OCI-LY1 (cell line): ENCODE results near the gene STK4.

Experiments
- H2AFZ ChIP-seq: fragments of 200-600 bp; sonication (generic), shearing (Covaris generic); 2 replicates; pipeline ENCODE4 v1.6.0; 2014; ENCODE audit warnings: antibody characterized with exemption, mild to moderate bottlenecking, low read length
- H3F3A ChIP-seq: fragments of 200-600 bp; sonication (generic), shearing (Covaris generic); 2 replicates; pipeline ENCODE4 v1.6.0; 2014; ENCODE audit warnings: mild to moderate bottlenecking, antibody characterized with exemption, low read length, moderate library complexity; ENCODE audit not compliant: insufficient read depth
- H3K27ac ChIP-seq: fragments of 200-600 bp; sonication (generic); 2 replicates; pipeline ENCODE4 v1.5.1; 2014; ENCODE audit warnings: low read length, mixed run types, mild to moderate bottlenecking, low read depth; ENCODE audit not compliant: poor library complexity, severe bottlenecking
- H3K27me3 ChIP-seq: fragments of 200-600 bp; sonication (generic); 2 replicates; pipeline ENCODE4 v1.6.0; 2014; ENCODE audit warnings: antibody characterized with exemption, mild to moderate bottlenecking, low read length, moderate library complexity; ENCODE audit not compliant: insufficient read depth
- H3K36me3 ChIP-seq: fragments of 200-600 bp; sonication (generic); 2 replicates; pipeline ENCODE4 v1.6.1; 2014; ENCODE audit warnings: mild to moderate bottlenecking, antibody characterized with exemption, low read length, moderate library complexity, mixed read lengths; ENCODE audit not compliant: insufficient read depth
- H3K4me1 ChIP-seq: fragments of 200-600 bp; sonication (generic); 2 replicates; pipeline ENCODE4 v1.5.1; 2014; ENCODE audit warnings: mild to moderate bottlenecking, low read length, moderate library complexity; ENCODE audit not compliant: insufficient read depth, severe bottlenecking
- H3K4me2 ChIP-seq: fragments of 200-600 bp; sonication (generic), shearing (Covaris generic); 2 replicates; pipeline ENCODE4 v1.6.1; 2014; ENCODE audit warnings: low read length
- H3K4me3 ChIP-seq: fragments of 200-600 bp; sonication (generic); 2 replicates; pipeline ENCODE4 v1.5.1; 2014; ENCODE audit warnings: low read length, low read depth, mild to moderate bottlenecking, mixed read lengths; ENCODE audit not compliant: poor library complexity, severe bottlenecking
- H3K79me2 ChIP-seq: fragments of 200-600 bp; shearing (Covaris generic); 2 replicates; pipeline ENCODE4 v1.6.1; 2016; ENCODE audit warnings: mixed run types, low read length, mixed read lengths; ENCODE audit not compliant: insufficient read depth
- H3K9ac ChIP-seq: fragments of 200-600 bp; sonication (generic), shearing (Covaris generic); 2 replicates; pipeline ENCODE4 v1.6.1; 2014; ENCODE audit warnings: mild to moderate bottlenecking, low read length, mixed read lengths
- H3K9me2 ChIP-seq: fragments of 200-600 bp; sonication (generic), shearing (Covaris generic); 2 replicates; pipeline ENCODE4 v1.6.1; 2014; ENCODE audit warnings: low read depth, mild to moderate bottlenecking, low read length, mixed read lengths
- H3K9me3 ChIP-seq: fragments of 200-600 bp; shearing (Covaris generic); 2 replicates; pipeline ENCODE4 v1.6.1; 2014; ENCODE audit warnings: low read length, mixed read lengths
- H4K20me1 ChIP-seq: fragments of 200-600 bp; sonication (generic), shearing (Covaris generic); 2 replicates; pipeline ENCODE4 v1.6.0; 2016; ENCODE audit warnings: mild to moderate bottlenecking, low read length; ENCODE audit not compliant: insufficient read depth
- CTCF ChIP-seq: fragments of 200-600 bp; sonication (generic), shearing (Covaris generic); IDR thresholded peaks from 2 replicates; pipeline ENCODE4 v1.5.1; 2017; ENCODE audit warnings: mild to moderate bottlenecking, antibody characterized with exemption, low read length, moderate library complexity, mixed read lengths
- EZH2 ChIP-seq: fragments of 200-600 bp; sonication (generic), shearing (Covaris generic); IDR thresholded peaks from 2 replicates; pipeline ENCODE4 v1.8.0; 2017; ENCODE audit warnings: borderline replicate concordance, mixed run types, mild to moderate bottlenecking, antibody characterized with exemption, low read length, moderate library complexity, mixed read lengths

Gene STK4

GRCh38 chr20:45087814-45088213, 121.5 kb downstream of the STK4 start:
- Histone ChIP-seq H3K4me3 (no peak overlapping the region), H3K4me2 (no peak overlapping the region), H3K27ac (no peak overlapping the region), H3K27me3 (no peaks in the 10 kb centered on the region), H3K9me2 (no peaks in the 10 kb centered on the region), H3K4me1 (no peaks in the 10 kb centered on the region), H3K79me2 (no peaks in the 10 kb centered on the region), H3K9me3 (no peaks in the 10 kb centered on the region), H3K9ac (no peak overlapping the region), H3F3A (no peaks in the 10 kb centered on the region), H4K20me1 (no peaks in the 10 kb centered on the region), H3K36me3 (peaks cover 15% of the 10 kb centered on the region), H2AFZ (no peak overlapping the region)
- TF ChIP-seq EZH2 (no peak), CTCF (no peak)

GRCh38 chr20:45088247-45088646, 121.9 kb downstream of the STK4 start:
- Histone ChIP-seq H3K4me2 (no peak overlapping the region), H3K36me3 (peaks cover 13% of the 10 kb centered on the region; the same call in 1 of the 2 replicates), H4K20me1 (no peaks in the 10 kb centered on the region), H3K27ac (no peak overlapping the region), H3K4me1 (no peaks in the 10 kb centered on the region), H3K27me3 (no peaks in the 10 kb centered on the region), H3F3A (no peaks in the 10 kb centered on the region), H3K79me2 (no peaks in the 10 kb centered on the region), H3K4me3 (no peak overlapping the region), H3K9me2 (no peaks in the 10 kb centered on the region), H3K9me3 (no peaks in the 10 kb centered on the region), H2AFZ (no peak overlapping the region), H3K9ac (no peak overlapping the region)
- TF ChIP-seq CTCF (no peak), EZH2 (no peak)

GRCh38 chr20:45090481-45090880, 124.2 kb downstream of the STK4 start:
- Histone ChIP-seq H3K79me2 (no peaks in the 10 kb centered on the region), H3K4me2 (no peak overlapping the region), H2AFZ (no peak overlapping the region), H3F3A (no peaks in the 10 kb centered on the region), H3K4me3 (no peak overlapping the region), H3K27ac (no peak overlapping the region), H3K9me3 (no peaks in the 10 kb centered on the region), H3K9me2 (no peaks in the 10 kb centered on the region), H3K36me3 (peaks cover 7% of the 10 kb centered on the region; the same call in 1 of the 2 replicates), H3K9ac (no peak overlapping the region), H3K4me1 (no peaks in the 10 kb centered on the region), H3K27me3 (no peaks in the 10 kb centered on the region), H4K20me1 (no peaks in the 10 kb centered on the region)
- TF ChIP-seq EZH2 (no peak), CTCF (no peak)
